CD4-positive, alpha-beta T cell treated with Interleukin-1 beta for 1 hour (primary cell): ENCODE measurements around the gene CDH22.

Source experiments
- DNase-seq, 2 donors: peaks; one replicate each; pipeline ENCODE4 v3.0.0-alpha.2; 2020 to 2022

The CDH22 gene

DNA sequence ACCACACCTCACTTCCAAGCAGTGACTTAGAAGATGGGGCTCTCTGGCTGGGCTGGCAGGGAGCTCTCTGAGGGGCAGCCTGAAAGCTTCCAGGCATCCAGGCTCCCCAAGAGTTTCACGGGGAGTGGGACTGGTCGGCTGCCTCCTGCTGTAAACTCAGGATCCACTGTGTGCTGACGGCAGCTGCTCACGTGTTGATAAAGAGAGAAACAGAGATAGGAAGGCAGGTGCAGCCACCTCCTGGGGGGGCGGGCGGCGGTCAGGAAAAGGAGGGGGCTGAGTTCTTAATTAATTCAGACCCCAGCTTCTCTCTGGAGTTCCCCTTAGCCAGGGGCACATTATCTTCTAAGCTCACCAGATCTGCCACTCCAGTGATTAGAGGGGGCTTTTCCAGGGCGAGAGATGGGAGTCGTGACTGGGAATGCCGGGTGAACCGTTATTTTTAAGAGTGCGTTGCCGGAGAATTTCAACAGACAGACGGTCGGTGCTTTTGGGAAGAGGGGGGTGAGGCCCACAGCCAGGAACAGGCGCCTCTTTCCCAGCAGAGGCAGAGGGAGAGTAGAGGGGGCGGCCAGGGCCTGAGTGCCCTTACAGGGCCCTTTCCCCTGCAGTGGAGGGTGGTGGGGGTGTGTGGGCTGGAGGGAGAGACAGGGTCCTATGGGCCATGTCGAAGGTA, 119.3 kb downstream of the CDH22 start:
- DNase-seq: no peak

DNA sequence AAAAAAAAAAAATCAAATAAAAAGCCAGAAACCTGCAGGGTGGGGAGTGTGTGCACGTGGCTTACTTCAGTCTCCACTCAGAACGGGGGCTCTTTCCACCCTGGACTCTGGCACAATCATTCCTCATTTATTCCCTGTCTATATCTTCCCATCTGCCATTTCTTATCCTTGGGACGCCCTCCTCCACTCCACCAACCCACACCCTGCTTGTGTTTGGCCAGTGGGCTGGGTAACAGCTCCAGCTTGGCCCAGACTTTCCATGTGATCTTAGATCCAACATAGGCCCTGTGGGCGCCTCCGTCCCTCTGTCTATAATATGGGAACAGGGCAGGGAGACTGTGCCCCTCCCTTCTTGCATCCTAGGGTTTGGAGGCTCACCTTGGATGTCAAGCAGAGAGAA, 122.1 kb downstream of the CDH22 start:
- no peak for DNase-seq

DNA sequence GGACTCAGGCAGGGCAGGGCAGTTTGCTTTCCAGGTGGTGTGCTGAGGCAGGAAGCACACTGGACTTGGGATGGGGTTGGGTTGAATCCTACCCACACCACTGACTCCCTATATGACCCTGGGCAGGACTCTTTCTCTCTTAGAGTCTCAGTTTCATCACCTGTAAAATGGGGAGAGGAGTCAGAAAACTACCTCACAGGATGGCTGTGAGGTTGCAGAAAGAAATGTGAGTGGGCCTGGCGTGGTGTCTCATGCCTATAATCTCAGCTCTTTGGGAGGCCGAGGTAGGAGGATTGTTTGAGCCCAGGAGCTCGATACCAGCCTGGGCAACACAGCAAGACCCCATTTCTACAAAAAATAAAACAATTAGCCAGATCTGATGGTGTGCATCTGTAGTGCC, 122.9 kb downstream of the CDH22 start:
- DNase-seq: no peak

DNA sequence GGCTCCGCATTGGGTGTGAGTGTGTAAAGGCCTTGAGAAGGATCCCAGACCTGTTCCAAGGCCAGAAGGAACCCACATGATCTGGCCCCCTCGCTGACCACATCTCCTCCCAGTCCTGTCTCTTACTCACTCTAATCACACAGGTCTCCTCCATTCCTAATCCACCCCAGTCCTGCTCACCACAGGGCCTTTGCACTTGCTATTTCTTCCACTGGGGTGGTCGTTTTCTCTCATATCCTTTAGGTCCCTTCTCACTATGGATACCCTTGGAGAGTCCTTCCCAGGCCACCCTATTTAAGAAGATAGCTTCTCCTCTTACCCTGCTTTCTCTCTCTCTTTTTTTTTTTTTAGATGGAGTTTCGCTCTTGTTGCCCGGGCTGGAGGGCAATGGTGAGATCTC, 124.5 kb downstream of the CDH22 start:
- DNase-seq: no peak

DNA sequence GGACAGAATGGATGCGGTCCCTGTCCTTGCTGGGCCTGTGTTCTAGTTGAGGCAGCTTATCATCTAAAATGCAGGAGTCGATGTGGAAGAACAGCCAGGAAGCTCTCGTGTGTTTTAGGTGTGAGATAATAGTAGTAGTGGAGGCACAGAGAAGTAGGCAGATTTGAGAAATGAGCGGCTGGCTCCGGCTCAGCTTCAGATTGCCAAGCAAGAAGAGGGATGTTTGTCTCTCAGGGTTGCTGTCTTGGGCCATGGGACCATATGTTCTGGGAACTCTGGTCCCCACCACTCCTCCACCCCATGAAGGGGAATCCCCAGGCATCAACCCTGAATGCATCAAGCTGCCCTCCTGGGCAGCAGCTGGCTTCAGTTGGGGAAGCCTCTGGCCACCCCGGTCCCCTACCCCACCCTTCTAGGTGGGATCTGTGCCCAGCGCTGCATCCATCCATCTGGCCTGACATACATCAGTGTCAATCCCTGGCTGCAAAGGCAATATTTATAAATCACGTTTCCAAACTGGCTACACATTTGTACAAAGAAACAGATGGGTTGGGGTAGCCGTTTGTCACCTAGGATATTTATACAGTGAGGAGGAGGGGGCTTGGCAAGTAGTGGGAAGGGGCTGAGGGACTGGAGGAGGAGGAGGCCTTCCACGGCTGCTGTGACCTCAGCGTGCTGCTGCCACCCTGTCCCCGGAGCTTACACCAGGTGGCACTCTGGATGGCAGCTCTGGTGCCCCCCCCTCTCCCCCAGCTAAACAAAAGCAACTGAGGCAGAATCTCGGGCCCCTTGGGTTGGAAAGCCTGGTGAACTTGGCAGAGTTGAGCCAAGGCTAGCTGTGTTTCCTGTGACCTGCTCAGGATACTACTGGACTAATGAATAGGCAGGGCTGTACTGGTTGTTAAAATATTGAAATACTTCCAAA, 125.8 kb downstream of the CDH22 start:
- DNase-seq: no peak

DNA sequence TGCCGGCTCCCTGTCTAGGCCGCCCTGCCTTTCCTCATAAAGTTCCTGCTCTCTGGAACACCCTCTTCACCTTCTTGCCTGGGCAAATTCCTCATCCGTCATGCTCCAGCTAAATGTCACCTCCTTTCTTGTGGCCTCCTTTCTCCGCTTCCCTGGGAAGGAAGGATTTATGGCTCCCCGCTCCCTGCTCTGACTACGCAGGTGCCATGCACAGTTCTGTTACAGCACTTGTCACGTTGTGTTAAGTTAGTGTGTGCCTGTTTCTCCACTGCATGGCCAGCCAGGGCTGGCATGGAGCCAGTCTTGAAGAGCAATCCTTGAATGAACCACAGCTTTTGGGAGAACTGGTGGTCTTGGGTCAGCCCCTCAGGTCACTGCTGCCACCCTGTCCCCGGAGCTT, 128.4 kb downstream of the CDH22 start:
- no peak for DNase-seq

DNA sequence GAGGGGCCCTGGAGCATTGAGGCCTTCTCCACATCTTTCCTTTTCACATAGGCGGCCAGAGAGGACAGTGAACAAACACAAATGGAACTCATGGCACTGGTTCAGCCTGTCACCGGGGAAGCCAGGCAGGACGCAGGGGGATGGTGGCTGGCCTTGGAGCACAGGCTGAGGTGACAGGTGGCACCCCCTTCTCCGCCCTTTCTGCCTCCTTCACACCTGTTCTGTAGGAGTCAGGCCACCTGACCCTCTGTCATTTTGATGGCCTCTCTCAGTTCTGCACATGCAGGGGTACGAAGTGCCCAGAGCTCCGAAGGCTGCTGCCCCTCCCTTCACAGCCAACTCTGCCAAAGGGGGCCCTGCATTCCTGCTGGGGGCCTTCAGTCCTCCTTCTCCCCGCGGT, 129.4 kb downstream of the CDH22 start:
- no peak for DNase-seq

DNA sequence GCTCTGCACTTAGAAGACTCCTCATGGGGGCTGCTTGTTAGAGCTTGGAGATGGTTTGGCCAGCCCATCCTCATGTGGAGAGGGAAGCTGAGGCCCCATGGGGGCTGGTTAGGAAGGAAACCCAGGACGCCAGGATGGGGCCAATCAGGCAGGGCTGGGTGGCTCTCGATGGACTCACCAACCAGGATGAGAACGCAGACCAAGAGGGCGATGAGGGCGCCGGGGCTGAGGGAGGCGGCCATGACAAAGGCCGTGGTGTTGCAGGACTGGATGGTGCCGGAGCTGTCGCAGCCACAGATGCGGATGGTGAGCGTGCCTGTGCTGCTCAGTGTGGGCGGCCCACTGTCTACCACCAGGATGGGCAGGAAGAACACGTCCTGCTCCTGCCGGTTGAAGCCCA, 130.5 kb downstream of the CDH22 start:
- DNase-seq: no peak

DNA sequence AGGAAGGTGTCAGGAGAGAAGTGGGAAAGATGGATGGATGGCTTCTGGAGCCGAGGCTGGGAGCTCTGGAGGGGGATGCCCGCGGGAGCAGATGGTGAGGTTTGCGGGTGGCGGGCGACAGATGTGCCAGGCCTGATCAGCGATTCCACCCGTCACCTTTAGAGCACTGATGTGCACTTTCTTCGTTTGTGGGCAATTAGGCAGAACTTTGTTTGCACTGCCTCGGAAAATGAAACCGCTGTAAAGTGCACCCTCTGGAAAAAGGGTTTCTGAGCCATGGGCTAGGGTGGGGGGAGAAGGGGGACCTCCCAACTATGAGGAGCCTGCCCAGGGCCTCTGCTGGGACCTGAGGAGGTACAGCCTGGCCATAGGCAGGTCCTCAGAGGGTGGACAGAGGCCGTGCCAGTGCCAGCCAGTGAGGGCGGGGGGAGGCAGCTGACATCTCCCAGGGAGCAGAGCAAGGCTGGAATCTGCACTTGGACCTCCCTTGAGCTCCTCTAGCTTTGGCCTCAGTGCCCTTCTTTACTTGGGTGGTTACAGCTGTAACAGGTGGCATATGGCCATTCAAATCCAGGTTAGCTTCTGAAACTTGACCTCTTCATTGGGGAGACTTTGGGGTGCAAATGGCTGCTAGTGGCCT, 131.4 kb downstream of the CDH22 start:
- DNase-seq: no peak

DNA sequence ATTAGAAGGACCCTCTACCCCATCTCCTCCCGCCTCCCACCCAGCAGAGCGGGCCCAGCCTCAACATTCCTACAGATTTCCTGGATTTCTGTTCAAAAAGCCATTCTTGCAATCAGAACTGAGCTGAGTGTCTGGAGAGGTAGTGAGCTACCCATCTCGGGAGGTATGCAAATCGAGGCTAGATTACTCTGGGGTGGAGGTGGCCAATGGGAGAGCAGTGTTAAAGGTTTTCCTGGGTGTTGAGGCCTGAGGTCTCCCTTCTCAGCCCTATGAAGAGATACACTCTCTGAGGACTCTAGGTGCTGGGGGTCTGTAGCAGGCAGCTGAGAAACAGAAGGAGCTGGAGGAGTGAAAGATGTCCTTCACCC, 133.2 kb downstream of the CDH22 start:
- DNase-seq: no peak

DNA sequence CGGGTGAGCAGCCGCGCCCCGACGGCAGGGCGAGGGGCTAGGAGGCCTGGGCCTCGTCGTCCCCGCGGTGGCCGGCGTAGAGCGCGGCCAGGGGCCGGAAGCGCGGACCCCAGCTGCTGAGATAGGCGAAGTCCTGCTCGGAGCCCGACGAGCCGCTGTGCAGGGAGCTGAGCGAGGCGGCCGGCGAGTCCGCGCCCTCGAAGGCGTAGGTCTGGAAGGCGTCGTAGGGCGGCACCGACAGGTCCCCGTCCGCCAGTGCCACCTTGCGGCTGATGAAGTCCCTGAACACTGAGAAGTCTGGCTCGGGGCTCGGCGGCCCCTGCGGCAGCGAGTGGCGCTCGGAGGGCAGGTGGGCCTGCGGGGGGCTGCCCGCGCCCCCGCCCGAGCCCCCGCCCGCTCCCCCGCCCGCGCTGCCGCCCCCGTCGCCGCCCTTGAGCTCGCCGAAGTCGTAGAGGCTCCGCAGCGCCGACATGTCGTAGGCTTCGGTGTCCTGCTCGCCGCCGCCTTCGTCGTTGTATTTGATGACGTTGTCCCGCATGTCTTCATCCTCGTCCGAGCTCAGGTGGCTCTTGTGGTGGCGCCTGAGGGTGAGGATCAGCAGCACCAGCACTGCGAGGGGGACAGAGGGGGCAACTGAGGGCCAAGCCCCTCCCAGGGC, 133.7 kb downstream of the CDH22 start:
- DNase-seq: peak; percentile 63 to 71

DNA sequence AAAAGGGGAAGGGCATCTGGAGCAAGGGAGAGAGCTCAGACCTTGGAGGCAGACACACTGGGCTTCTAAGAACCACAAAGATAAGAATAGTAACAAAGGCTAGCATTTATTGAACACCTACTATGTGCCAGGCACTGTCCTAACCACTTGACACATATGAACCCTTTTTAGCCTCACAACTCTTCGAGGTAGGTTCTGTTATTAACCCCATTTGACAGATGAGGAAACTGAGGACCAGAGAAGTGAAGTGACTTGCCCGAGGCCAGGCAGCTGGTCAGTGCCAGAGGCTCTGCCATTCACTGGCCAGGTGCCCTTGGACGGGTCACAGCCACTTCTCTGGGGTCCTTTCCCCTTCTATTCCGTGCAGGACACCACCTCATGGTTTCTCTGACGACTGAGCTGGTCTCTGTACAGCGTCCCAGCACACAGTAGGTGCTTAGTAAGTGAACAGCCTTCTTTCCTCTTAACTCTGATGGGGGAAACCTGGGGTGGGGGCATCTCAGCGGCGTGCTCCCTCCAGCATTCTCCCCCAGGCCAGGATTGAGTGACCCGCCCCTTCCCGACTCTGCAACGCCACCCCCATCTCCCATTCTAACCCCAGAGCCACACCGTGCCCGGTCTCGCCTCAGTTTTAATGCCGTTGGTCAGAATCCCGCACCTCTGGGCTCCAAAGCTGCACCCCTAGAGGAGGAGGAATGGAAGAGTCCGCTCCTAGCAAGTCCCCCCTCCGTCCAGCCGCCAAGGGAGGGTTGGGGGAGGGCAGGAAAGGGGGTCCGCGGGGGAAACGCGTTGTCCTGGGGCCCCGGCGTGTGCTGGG, 134.4 kb downstream of the CDH22 start:
- DNase-seq: no peak

DNA sequence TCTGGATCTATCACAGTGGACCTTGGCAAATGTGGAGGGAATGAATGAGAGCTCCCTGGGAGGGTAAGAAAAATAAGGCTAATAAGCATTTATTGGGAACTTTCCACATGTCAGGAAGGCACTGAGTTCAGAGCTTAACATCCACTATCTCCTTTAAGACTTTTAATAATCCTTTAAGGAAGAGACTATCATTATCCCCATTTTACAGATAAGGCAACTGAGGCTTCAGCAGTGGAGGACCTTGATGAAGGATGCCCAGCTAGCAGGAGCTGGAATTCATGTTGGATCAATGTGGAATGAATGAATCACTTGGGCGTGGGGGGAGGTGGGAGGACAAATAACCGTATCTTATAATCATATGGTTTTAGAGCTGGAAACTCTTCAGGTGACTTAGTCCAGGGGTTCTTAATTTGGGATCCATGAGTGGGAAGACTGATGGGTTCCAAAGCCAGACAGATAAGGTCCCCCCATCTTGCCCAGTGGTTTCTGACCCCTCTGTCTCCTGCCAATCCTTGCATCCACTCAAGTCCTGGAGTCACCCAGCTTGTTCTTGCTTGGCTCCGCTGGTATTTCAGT, 135.2 kb downstream of the CDH22 start:
- DNase-seq: no peak

DNA sequence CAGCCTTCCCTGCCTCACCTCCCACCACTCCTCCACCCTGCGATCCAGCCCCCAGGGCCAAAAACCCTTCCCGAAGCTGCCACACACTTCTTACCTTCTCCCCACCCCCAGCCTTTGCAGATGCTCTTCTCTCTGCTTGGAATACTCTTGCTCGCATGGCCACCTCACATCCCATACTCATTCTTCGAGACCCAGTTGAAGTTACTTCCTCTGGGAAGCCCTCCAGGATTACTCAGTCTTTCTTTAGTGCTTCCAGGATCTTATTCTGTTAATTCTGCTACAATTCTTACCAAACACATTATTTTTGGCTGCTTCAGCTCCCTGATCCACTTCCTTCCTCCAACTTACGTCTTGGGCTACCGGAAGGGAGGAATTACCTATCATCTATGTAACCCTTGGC, 135.8 kb downstream of the CDH22 start:
- no peak for DNase-seq

DNA sequence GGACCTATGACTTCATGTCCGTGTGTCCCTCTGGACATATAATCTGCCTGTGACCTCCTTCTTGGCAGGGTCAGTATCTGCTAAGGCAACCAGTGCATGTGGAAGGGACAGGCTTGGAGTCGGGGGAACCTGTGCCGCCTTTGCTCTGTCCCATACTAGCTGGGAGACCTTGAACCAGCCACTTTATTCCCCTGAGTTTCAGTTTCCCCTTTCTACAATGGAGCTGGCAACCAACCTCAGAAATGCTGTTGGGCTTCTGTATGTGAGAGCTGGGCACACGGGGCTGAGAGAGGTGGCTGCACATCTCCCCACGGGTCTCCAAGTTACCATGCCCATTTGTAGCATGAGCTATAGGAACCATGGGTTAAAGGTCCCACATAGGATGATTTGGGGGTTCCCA, 136.4 kb downstream of the CDH22 start:
- no peak for DNase-seq

DNA sequence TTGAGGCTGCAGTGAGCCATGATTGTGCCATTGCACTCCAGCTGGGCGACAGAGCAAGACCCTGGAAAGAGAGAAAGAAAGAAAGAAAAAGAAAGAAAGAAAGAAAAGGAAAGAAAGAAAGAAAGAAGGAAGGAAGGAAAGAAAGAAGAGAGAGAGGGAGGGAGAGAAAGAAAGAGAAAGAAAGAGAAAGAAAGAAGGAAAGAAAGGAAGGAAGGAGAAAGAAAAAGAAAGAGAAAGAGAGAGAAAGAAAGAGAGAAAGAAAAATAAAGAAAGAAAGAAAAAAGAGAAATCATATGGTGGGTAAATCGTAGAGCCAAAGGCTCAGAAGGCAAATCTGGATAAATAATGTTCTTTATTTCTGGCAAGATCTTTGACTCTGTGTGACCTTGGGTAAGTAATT, 136.8 kb downstream of the CDH22 start:
- DNase-seq: no peak

DNA sequence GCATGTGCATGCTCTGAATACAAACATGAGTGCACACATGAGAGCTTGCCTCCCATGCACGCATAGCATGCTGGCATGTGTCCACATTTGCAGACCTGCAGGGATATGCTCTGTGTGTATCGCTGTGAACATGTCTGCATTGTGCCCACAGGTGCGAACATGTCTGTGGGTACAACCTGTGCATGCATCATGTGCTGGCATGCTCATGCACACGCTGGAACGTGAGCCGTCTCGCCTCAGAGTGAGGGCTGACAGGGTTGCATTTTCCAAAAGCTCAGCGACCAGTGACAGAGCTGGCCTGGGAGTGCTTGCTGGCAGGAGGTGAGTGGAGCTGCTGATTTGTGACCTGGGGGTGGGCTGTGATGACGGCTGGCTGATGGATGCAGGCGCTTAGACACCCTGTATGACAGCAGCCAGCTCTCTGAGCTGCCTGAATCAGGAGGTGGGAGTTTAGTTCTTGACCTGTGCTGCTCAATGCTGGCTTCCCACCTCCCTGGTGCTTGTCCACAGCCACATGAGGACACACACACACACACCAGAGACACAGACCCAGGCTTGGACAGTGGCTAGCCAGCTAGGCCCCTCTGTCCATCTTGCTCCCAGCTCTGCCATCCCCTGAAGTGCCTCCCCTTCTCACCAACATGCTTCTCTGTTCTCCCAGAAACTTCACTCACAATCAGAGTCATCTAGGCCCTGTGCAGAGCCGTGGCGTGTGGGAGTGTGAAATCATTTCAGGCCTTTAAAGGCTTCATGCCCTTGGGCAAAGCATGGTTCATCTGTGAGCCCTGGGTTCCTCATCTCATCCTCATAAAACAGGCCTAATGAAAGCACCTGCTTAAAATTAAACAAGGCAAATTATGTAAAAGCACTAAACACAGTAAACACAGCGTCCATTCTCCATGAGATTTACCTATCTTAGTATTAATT, 138.8 kb downstream of the CDH22 start:
- no peak for DNase-seq

DNA sequence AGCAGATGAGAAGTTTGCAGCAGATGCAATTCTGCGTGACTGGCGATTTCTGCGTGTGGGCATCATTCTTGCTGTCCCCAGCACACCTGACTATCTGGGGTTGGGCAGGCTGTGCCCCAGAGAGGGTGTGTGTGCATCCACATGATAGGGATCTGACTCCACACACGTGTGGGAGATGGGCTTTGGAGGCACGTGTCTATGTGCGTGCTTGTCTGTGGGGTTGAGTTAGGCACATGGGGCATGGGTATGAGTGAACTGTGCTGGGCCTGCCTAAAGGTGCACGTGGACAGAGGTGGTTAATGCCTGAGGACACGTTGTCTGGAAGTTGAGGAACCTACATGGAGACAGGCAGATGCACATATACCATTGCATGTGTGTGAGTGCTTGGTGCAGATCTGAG, 139.9 kb downstream of the CDH22 start:
- no peak for DNase-seq

DNA sequence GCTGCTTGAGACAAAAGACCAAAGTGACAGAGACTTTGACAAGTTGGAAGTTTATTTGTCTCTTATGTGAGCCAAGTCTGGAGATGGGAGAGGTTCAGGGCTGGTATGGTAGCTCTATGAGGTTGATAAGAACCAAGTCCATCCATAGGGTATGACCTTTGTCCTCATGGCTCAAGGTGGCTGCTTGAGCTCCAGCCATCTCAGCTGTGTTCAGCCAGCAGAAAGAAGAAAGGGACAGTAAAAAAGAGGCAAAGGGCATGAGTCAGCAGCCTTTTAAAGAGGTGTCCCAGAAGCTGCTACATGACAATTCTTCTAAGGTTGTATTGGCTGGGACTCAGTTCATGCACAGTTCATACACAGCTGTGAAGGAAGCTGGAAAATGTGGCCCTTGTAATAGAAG, 141.2 kb downstream of the CDH22 start:
- DNase-seq: no peak

DNA sequence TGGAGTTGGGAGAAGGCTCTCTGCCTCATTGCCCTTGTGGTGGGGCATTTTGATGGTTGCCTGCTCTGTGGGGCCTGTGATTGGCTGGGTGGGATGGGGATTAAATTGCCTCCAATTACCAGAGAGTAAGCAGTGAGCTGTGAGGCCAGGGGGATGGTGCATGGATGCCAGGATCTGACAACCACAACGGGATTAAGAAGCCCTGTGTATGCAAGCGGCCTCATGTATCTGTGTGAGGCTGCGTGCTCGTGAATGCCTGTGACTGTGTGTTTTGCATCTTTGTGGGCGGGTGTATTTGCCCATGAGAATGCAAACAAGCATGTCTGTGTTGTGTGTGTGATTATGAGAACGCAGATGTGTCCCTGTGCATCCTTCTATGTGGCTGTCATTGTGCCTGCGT, 144.0 kb downstream of the CDH22 start:
- DNase-seq: no peak

DNA sequence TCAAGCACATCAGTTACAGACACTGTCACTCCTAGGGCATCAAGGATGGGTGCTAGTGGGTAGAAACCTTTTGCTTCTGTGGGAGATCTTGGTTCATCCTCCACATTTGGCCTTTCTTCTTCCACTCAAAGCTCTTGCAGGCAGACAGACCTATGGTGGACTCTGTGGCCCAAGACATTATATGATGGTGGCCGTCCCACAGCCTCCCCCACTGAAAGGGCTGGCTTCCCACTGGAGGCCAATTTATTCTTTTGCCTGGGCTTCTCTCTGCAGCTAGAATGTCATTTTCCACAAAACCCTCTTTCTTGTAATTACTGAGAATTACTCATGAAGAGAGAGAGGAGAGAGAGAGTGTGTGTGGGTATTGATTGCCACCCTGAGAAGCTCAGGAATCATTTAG, 146.4 kb downstream of the CDH22 start:
- no peak for DNase-seq
